GM18951 (cell line): ENCODE data around the gene CDC16.

Source experiments
- POLR2A ChIP-seq: IDR thresholded peaks from 4 replicates; pipeline ENCODE4 v1.6.1; 2011; ENCODE audit warnings: mild to moderate bottlenecking; ENCODE audit not compliant: insufficient read length, insufficient read depth; ENCODE audit errors: extremely low read depth
- in situ Hi-C: fragments of 300-500 bp; cut with MboI; formaldehyde crosslinking; loops from one replicate; pipeline ENCODE4 v1.12.0; 2022; ENCODE audit warnings: low sequenced_read_pairs, mixed read lengths, inconsistent platforms; ENCODE audit not compliant: unreplicated experiment

The CDC16 gene

GRCh38 chr13:114321256-114321655, 86.6 kb downstream of the CDC16 start:
- no peak for TF ChIP-seq POLR2A
- in situ Hi-C loops, result no loop called here
